ENCODE data around the gene MEF2A. TPM values are rescaled to one million over a fixed set of nuclear protein-coding genes. Genes with fewer than 3 reads are reported as not detected.
A peak's percentile ranks its signal among the peaks of the same experiment; 100 is the strongest.

MEF2A gene
- total and polyA plus RNA-seq, 8 donors: 9.2 to 24.4 (median 15.9) TPM

GRCh38 chr15:99574502-99574901 lies 8.7 kb downstream of the MEF2A start:
- FAIRE-seq (no peak), DNase-seq (no peak), ATAC-seq (peak in 1 of 4 donors; percentile 8)
- no peaks in the 10 kb centered on the region for H3K27me3 ChIP-seq
- peaks cover 0 to 10% (median 4%) of the 10 kb centered on the region in 3 donors for H3K4me1 ChIP-seq
- no peak overlapping the region for H3K27ac ChIP-seq
- intact Hi-C loops (cut with DNase I): no loop called here
- WGBS, 2 donors: 80 to 84% methylated on average over 6 of the region's 6 CpGs
- no peaks in the 10 kb centered on the region for H3K36me3 ChIP-seq
- no peak overlapping the region for H3K4me3 ChIP-seq
- H3K9me3 ChIP-seq: no peaks in the 10 kb centered on the region
- no peak for TF ChIP-seq CTCF (IDR thresholded peaks at IDR 0.05)

GRCh38 chr15:99578809-99579208 lies 13.0 kb downstream of the MEF2A start:
- Histone ChIP-seq H3K27ac (no peak overlapping the region), H3K36me3 (no peaks in the 10 kb centered on the region), H3K4me3 (no peak overlapping the region), H3K4me1 (peaks cover 0 to 13% (median 0%) of the 10 kb centered on the region in 3 donors), H3K27me3 (no peaks in the 10 kb centered on the region), H3K9me3 (no peaks in the 10 kb centered on the region)
- intact Hi-C loops (cut with DNase I): no loop called here
- FAIRE-seq (no peak), DNase-seq (no peak), ATAC-seq (peak in 1 of 4 donors; percentile 24)
- TF ChIP-seq CTCF (IDR thresholded peaks at IDR 0.05): no peak

- intact Hi-C loops (cut with DNase I): no loop called here
- no peaks in the 10 kb centered on the region for H3K27me3 ChIP-seq
- no peak for ATAC-seq
- no peak for DNase-seq
- no peaks in the 10 kb centered on the region for H3K36me3 ChIP-seq
- H3K9me3 ChIP-seq: no peaks in the 10 kb centered on the region
- H3K27ac ChIP-seq: no peak overlapping the region
- TF ChIP-seq CTCF (IDR thresholded peaks at IDR 0.05): no peak
- 88 to 94% methylated on average over 3 of the region's 3 CpGs for WGBS, 2 donors
- FAIRE-seq: no peak
- no peak overlapping the region for H3K4me3 ChIP-seq
- peaks cover 0 to 13% (median 0%) of the 10 kb centered on the region in 3 donors for H3K4me1 ChIP-seq
Measured at GRCh38 chr15:99580076-99580475, 14.3 kb downstream of the MEF2A start.

- FAIRE-seq: no peak
- H3K27ac ChIP-seq: no peak overlapping the region
- H3K9me3 ChIP-seq: no peaks in the 10 kb centered on the region
- no peaks in the 10 kb centered on the region for H3K27me3 ChIP-seq
- no peaks in the 10 kb centered on the region for H3K36me3 ChIP-seq
- no peak for ATAC-seq
- H3K4me1 ChIP-seq: peaks cover 0 to 6% (median 0%) of the 10 kb centered on the region in 3 donors
- WGBS, 2 donors: 86 to 89% methylated on average over 4 of the region's 4 CpGs
- DNase-seq: no peak
- no peak for TF ChIP-seq CTCF (IDR thresholded peaks at IDR 0.05)
- intact Hi-C loops (cut with DNase I): no loop called here
- H3K4me3 ChIP-seq: no peak overlapping the region
Measured at GRCh38 chr15:99582508-99582960, 16.8 kb downstream of the MEF2A start.

GRCh38 chr15:99584081-99584600 lies 18.4 kb downstream of the MEF2A start:
- ATAC-seq: no peak
- Histone ChIP-seq H3K36me3 (no peaks in the 10 kb centered on the region), H3K4me3 (no peak overlapping the region), H3K27me3 (no peaks in the 10 kb centered on the region), H3K9me3 (no peaks in the 10 kb centered on the region), H3K4me1 (peaks cover 0 to 4% (median 0%) of the 10 kb centered on the region in 3 donors), H3K27ac (no peak overlapping the region)
- 89 to 91% methylated on average over 2 of the region's 2 CpGs for WGBS, 2 donors
- intact Hi-C loops (cut with DNase I): no loop called here
- no peak for DNase-seq
- FAIRE-seq: no peak
- TF ChIP-seq CTCF (IDR thresholded peaks at IDR 0.05): no peak
